Tibial artery (tissue), 4 donors: ENCODE measurements around the gene TERF2IP.

Source experiments
- DNase-seq, 2 donors: peaks; one replicate each; pipeline ENCODE4 v3.0.0-alpha.2; 2019
- H3K27ac ChIP-seq, 2 donors: fragments of 200-600 bp; sonication (generic) in 1 of 2; 1 replicate in 1 of 2; 2 replicates in 1 of 2; pipeline ENCODE4 v1.5.1; 2018 to 2019; ENCODE audit warnings: mild to moderate bottlenecking in 1 of 2
- H3K27me3 ChIP-seq, 2 donors: fragments of 200-600 bp; sonication (generic) in 1 of 2; one replicate each; pipeline versions ENCODE4 v1.5.1 to v1.6.0; 2016 to 2019
- H3K36me3 ChIP-seq, 3 donors: fragments of 200-600 bp; sonication (generic) in 2 of 3; one replicate each; pipeline ENCODE4 v1.5.1; 2016 to 2019; ENCODE audit warnings: mild to moderate bottlenecking in 2 of 3
- H3K4me1 ChIP-seq, 4 donors: fragments of 200-600 bp; sonication (generic) in 2 of 4; 1 replicate in 3 of 4; 2 replicates in 1 of 4; pipeline ENCODE4 v1.5.1; 2016 to 2019
- H3K4me3 ChIP-seq, 2 donors: fragments of 200-600 bp; sonication (generic) in 1 of 2; 1 replicate in 1 of 2; 2 replicates in 1 of 2; pipeline ENCODE4 v1.5.1; 2018 to 2019; ENCODE audit warnings: mild to moderate bottlenecking in 2 of 2
- H3K9me3 ChIP-seq, 3 donors: fragments of 200-600 bp; sonication (generic) in 1 of 3; one replicate each; pipeline ENCODE4 v1.5.1; 2016 to 2019
- CTCF ChIP-seq, 2 experiments: fragments of 200-600 bp in 1 of 2; fragments of 450-650 bp in 1 of 2; IDR thresholded peaks; one replicate each; pipeline ENCODE4 v1.5.1; 2017 to 2019; ENCODE audit warnings: antibody characterized with exemption in 2 of 2, mild to moderate bottlenecking in 1 of 2, moderate library complexity in 1 of 2
- intact Hi-C: fragments of 100-400 bp; cut with DNase I; formaldehyde crosslinking; loops from one replicate; pipeline ENCODE4 v1.15.0; 2023; ENCODE audit warnings: low total_unique reads

TERF2IP gene

GRCh38 chr16:75621170-75621477, 26.4 kb upstream of the TERF2IP start:
- peak; percentile 37 to 42 for TF ChIP-seq CTCF (IDR thresholded peaks at IDR 0.05)
- Histone ChIP-seq H3K27me3 (no peaks in the 10 kb centered on the region), H3K4me1 (peaks cover 0 to 22% (median 18%) of the 10 kb centered on the region in 4 donors), H3K36me3 (peaks cover 22 to 52% (median 36%) of the 10 kb centered on the region in 3 donors), H3K9me3 (no peaks in the 10 kb centered on the region), H3K27ac (no peak overlapping the region), H3K4me3 (no peak overlapping the region)
- no peak for DNase-seq
- intact Hi-C loops: loop anchor here (5.0 to 10.0 kb wide), 2 partner anchors 144 to 149 kb away; no protein-coding TSS in a partner anchor

- intact Hi-C loops: loop anchor here (2.0 to 10.0 kb wide), 3 partner anchors 56 to 151 kb away; partner anchors contain the start of gene GABARAPL2
- peak within 1 kb of the TSS; percentile 86 to 89 for H3K27ac ChIP-seq
- H3K36me3 ChIP-seq: peaks cover 22 to 52% (median 36%) of the 10 kb centered on the region in 3 donors
- no peaks in the 10 kb centered on the region for H3K9me3 ChIP-seq
- no peaks in the 10 kb centered on the region for H3K27me3 ChIP-seq
- peak; percentile 98 to 99 for DNase-seq
- peak within 1 kb of the TSS; percentile 62 to 80 for H3K4me3 ChIP-seq
- TF ChIP-seq CTCF (IDR thresholded peaks at IDR 0.05): no peak
- H3K4me1 ChIP-seq: peaks cover 0 to 22% (median 18%) of the 10 kb centered on the region in 4 donors
Observed at GRCh38 chr16:75622761-75623605, 24.6 kb upstream of the TERF2IP start, which contains the start of gene ADAT1. Gene ADAT1 (minus strand): TSS chr16:75623281. CDS start chr16:75620799, 2,482 bp downstream.

GRCh38 chr16:75624921-75625334, 22.6 kb upstream of the TERF2IP start:
- intact Hi-C loops: loop anchor here (5.0 to 10.0 kb wide), 2 partner anchors 140 to 153 kb away; no protein-coding TSS in a partner anchor
- Histone ChIP-seq H3K4me1 (peaks cover 0 to 22% (median 18%) of the 10 kb centered on the region in 4 donors), H3K27ac (no peak overlapping the region), H3K27me3 (no peaks in the 10 kb centered on the region), H3K9me3 (no peaks in the 10 kb centered on the region), H3K4me3 (no peak overlapping the region), H3K36me3 (peaks cover 40 to 52% (median 41%) of the 10 kb centered on the region in 3 donors)
- no peak for DNase-seq
- no peak for TF ChIP-seq CTCF (IDR thresholded peaks at IDR 0.05)

GRCh38 chr16:75626806-75627205, 20.8 kb upstream of the TERF2IP start:
- no peak for TF ChIP-seq CTCF (IDR thresholded peaks at IDR 0.05)
- intact Hi-C loops: loop anchor here (10.0 kb wide), 1 partner anchor 138 kb away; no protein-coding TSS in a partner anchor
- DNase-seq: no peak
- H3K9me3 ChIP-seq: no peaks in the 10 kb centered on the region
- no peaks in the 10 kb centered on the region for H3K27me3 ChIP-seq
- H3K36me3 ChIP-seq: peaks cover 53 to 65% (median 60%) of the 10 kb centered on the region in 3 donors
- no peak overlapping the region for H3K4me3 ChIP-seq
- no peak overlapping the region for H3K27ac ChIP-seq
- H3K4me1 ChIP-seq: peaks cover 0 to 13% (median 9%) of the 10 kb centered on the region in 4 donors

GRCh38 chr16:75627851-75628250, 19.7 kb upstream of the TERF2IP start:
- Histone ChIP-seq H3K27ac (no peak overlapping the region), H3K9me3 (no peaks in the 10 kb centered on the region), H3K27me3 (no peaks in the 10 kb centered on the region), H3K4me3 (no peak overlapping the region), H3K36me3 (peaks cover 63 to 76% (median 70%) of the 10 kb centered on the region in 3 donors), H3K4me1 (peaks cover 0 to 3% (median 0%) of the 10 kb centered on the region in 4 donors)
- intact Hi-C loops: loop anchor here (10.0 kb wide), 1 partner anchor 137 kb away; no protein-coding TSS in a partner anchor
- no peak for TF ChIP-seq CTCF (IDR thresholded peaks at IDR 0.05)
- DNase-seq: no peak
